ENCODE data around the gene CD79B.
"Not testable (repeated sequence)": the region's sequence is repeated elsewhere in the genome, so short reads cannot be mapped to it uniquely, and the experiment has no call there.

The CD79B gene

DNA sequence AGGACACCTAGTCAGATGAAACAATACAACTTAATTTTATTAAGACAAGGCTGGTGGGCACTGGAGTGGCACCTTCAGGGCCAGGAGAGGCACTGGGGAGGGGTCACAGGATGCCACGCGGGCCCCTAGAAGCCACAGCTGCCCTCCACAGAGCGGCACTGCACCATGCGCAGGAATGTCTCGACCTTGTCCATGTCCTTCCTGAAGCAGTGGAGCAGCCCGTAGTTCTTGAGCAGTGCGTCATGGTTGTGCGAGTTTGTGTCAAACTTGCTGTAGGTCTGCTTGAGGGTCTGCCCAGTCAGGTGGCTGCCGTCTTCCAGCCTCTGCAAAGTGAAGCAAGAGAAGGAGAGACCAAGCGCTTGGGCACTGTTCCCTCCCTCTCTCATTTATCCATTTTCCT lies 22.5 kb downstream of the CD79B start:
- DNase-seq: not testable (repeated sequence)

DNA sequence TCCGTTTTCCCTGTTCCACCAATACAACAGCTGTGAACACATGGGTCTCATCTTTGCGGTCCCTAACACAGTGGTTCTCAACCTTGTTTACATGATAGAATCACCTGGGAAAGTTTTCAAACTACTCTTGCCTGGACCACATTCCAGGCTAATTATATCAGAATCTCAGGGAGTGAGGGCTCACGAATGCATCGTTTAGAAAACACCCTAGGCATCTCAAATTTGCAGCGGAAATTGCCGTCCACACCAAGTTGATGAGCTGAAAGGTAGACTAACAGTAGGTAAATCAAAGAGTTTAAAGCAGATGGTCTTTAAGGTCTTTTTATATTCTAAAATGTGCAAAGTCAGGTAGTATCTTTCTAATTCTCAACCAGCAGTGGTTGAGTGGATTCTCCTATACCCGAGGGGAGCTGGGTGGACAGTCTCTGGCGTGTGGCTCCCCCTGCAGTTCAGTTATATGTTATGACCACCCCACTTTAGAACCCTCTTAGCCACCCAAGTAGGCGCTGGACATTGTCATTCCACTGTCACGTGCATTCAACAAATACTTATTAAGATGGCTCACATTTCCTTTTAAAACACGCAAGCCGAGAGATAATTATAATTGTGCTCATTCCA lies 24.9 kb downstream of the CD79B start:
- DNase-seq: not testable (repeated sequence)

DNA sequence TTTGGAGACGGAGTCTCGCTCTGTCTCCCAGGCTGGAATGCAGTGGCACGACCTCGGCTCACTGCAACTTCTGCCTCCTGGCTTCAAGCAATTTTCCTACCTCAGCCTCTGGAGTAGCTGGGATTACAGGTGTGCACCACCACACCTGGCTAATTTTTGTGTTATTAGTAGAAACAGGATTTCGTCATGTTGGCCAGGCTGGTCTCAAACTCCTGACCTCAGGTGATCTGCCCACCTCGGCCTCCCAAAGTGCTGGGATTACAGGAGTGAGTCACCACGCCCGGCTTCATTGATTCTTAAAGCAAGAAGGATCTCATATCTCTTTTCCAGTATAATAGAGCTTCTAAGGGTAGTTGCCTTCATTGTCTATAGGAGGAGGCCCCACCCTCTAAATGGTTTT lies 27.3 kb downstream of the CD79B start:
- DNase-seq: not testable (repeated sequence)

GRCh38 chr17:63903787-63904201 lies 28.3 kb downstream of the CD79B start:
- DNase-seq: peak in 1 of 2 donors; percentile 49

GRCh38 chr17:63901971-63902370 lies 30.2 kb downstream of the CD79B start:
- not testable (repeated sequence) for DNase-seq

DNA sequence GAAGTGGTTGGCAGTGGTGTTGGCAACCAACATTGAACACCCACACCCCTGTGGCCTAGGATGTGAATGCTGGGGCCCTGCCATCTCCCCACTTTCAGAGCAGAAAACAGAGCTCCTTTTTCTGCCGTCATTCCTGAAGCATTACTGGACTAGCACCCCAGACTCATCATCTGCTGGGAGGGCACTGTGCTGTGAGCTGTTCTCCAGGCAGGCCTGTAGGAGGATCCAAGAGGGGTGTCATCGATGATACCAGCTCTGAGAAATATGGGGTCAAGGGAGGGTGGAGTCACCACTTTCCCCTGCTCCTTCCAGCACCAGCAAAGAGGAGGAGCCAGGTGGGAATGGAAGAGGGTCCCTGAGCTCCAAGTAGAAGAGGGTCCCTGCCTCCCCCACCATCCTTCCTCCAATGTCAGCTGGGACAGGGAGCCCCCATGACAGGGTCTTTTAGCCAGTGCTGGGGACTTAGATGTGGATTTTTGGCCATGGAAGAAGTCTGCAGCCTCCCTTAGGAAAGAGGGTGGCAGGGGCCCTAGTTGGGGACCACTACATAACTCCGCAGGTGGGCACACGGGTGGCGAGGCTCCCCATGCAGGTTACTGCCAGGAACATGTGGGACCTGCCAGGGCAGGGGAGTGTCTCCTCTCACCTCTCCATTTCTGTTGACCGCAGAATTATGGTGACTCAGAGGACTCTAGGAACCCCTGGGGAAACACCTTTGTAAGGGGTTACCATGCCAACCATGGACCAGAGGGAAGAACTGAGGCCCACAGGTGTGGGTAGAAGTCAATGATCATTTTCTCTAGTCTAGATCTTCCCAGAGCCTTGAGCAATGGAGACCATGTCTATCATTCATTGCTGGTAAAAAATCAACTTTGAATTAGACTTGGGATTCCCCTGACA lies 33.0 kb downstream of the CD79B start:
- DNase-seq: peak; percentile 29 to 50

GRCh38 chr17:63896524-63897354 lies 35.4 kb downstream of the CD79B start, which contains the start of gene CSH1:
Gene CSH1, minus strand, starts transcription at chr17:63896574. Its CDS starts 63 bp downstream, at chr17:63896511.
- not testable (repeated sequence) for DNase-seq

- not testable (repeated sequence) for DNase-seq
These were observed 37.3 kb downstream of the CD79B start for GRCh38 chr17:63894821-63895220.

DNA sequence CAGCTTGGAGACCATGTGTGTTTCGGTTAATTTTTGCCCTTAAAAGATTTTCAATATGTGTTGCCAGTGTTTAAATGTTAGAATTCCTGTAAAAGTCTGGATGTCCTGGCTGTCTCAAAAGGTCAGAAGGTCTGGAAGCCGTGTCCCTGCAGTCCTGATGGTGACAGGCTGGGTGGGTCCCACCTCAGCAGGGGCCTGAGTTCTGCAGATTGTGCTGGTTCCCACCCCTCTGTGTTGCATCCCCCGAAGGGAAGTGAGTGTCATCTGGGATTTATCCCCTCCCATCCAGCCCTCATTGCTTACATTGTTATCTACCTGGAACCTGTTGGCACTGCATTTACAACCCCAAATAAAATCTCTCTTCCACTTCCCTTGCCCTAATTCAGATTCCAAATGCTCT lies 38.1 kb downstream of the CD79B start:
- not testable (repeated sequence) for DNase-seq

DNA sequence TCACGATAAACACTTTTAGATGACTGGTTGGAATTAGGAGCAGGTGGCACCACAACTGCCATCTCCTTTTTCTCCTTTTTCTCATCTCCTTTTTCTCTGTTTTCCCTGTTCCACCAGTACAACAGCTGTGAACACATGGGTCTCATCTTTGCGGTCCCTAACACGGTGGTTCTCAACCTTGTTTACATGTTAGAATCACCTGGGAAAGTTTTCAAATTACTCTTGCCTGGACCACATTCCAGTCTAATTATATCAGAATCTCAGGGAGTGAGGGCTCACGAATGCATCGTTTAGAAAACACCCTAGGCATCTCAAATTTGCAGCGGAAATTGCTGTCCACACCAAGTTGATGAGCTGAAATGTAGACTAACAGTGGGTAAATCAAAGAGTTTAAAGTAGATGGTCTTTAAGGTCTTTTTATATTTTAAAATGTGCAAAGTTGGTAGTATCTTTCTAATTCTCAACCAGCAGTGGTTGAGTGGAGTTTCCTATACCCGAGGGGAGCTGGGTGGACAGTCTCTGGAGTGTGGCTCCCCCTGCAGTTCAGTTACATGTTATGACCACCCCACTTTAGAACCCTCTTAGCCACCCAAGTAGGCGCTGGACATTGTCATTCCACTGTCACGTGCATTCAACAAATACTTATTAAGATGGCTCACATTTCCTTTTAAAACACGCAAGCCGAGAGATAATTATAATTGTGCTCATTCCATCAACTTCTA lies 39.7 kb downstream of the CD79B start:
- not testable (repeated sequence) for DNase-seq

GRCh38 chr17:63889026-63889848 lies 42.9 kb downstream of the CD79B start:
- peak in 1 of 2 donors; percentile 27 for DNase-seq

DNA sequence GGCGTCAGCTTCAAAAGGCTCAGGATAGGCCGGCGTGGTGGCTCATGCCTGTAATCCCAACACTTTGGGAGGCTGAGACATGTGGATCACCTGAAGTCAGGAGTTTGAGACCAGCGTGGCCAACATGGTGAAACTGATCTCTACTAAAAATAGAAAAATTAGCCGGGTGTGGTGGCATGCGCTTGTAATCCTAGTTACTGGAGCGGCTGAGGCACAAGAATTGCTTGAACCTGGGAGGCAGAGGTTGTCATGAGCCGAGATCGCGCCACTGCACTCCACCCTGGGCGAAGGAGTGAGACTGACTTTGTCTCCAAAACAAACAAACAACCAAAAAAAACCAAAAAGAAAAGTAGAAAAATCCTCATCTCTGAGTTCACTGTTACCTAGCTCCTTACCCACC lies 47.0 kb downstream of the CD79B start:
- not testable (repeated sequence) for DNase-seq

DNA sequence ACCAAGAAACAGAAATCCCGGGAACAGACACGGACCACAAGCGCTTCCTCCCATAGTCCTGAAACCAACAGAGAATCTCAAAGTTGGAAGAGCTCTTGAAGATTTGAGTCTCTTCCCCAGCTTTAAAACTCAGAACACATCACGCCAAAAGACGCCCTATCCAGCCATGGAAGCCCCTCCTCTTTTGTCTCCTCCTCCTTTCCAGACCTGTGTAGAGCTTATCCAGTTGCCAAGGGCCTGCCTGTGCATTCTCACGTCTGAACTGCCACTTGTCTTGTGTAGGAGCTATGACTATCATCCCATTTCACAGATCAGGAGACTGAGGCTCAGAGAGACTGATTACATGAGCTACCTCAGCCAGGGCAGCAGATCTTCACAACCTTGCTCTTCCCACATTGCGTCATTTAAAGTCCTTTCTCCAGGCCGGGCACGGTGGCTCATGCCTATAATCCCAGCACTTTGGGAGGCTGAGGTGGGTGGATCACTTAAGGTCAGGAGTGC lies 49.5 kb downstream of the CD79B start:
- not testable (repeated sequence) for DNase-seq

GRCh38 chr17:63881935-63882601 lies 50.1 kb downstream of the CD79B start, which contains the start of gene GH2:
Gene GH2, minus strand, starts transcription at chr17:63881944. Its CDS starts 143 bp downstream, at chr17:63881801.
- peak; percentile 54 to 66 for DNase-seq

DNA sequence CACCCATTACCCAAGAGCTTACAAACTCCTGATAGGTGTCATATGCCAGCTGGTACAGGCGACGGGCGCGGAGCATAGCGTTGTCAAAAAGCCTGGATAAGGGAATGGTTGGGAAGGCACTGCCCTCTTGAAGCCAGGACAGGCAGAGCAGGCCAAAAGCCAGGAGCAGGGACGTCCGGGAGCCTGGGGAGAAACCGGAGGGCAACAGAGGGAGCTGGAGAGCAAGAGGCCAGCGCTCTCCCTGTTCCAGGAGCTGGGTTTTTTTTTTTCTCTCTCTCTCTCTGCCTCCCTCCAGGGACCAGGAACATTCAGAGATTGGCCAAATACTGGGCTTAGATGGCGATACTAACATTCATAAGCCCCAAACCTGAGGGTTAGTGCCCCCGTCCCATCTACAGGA lies 50.8 kb downstream of the CD79B start:
- not testable (repeated sequence) for DNase-seq

- DNase-seq: no peak
These were observed 51.4 kb downstream of the CD79B start for GRCh38 chr17:63880706-63881105.

Data from activated CD4-positive, alpha-beta T cell treated with anti-CD3 and anti-CD28 coated beads for 4 hours (primary cell).